ENCODE data around the gene SPPL2C.

Gene SPPL2C

GRCh38 chr17:45844695-45845375, at the start of gene SPPL2C:
SPPL2C (plus strand) TSS chr17:45844881; CDS start chr17:45844907, 26 bp downstream.
- no peak for DNase-seq

- DNase-seq, result no peak
Measured at GRCh38 chr17:45800816-45801215, 43.9 kb upstream of the SPPL2C start.

GRCh38 chr17:45801421-45801820, 43.3 kb upstream of the SPPL2C start:
- DNase-seq, result no peak

- DNase-seq, result no peak
Measured at GRCh38 chr17:45808845-45809244, 35.8 kb upstream of the SPPL2C start.

GRCh38 chr17:45809499-45809898, 35.2 kb upstream of the SPPL2C start:
- no peak for DNase-seq

- DNase-seq, result no peak
Measured at GRCh38 chr17:45812102-45812501, 32.6 kb upstream of the SPPL2C start.

GRCh38 chr17:45813048-45813725, 31.5 kb upstream of the SPPL2C start:
- DNase-seq, result no peak

- DNase-seq, result no peak
Measured at GRCh38 chr17:45814622-45815606, 29.8 kb upstream of the SPPL2C start.

GRCh38 chr17:45815752-45816151, 28.9 kb upstream of the SPPL2C start:
- no peak for DNase-seq

- no peak for DNase-seq
Measured at GRCh38 chr17:45818041-45818440, 26.6 kb upstream of the SPPL2C start.

GRCh38 chr17:45818699-45819098, 26.0 kb upstream of the SPPL2C start:
- no peak for DNase-seq

GRCh38 chr17:45819632-45820031, 25.0 kb upstream of the SPPL2C start:
- DNase-seq, result no peak

- no peak for DNase-seq
Measured at GRCh38 chr17:45820052-45820780, 24.5 kb upstream of the SPPL2C start.

- DNase-seq, result no peak
Measured at GRCh38 chr17:45821147-45821546, 23.5 kb upstream of the SPPL2C start.

- DNase-seq, result peak in 1 of 2 donors; percentile 8
Measured at GRCh38 chr17:45823598-45823997, 21.1 kb upstream of the SPPL2C start.

GRCh38 chr17:45824475-45824874, 20.2 kb upstream of the SPPL2C start:
- no peak for DNase-seq

GRCh38 chr17:45824901-45825492, 19.7 kb upstream of the SPPL2C start:
- DNase-seq, result no peak

- no peak for DNase-seq
Measured at GRCh38 chr17:45825792-45826191, 18.9 kb upstream of the SPPL2C start.

GRCh38 chr17:45826919-45827588, 17.6 kb upstream of the SPPL2C start:
- no peak for DNase-seq

- DNase-seq, result no peak
Measured at GRCh38 chr17:45828171-45828570, 16.5 kb upstream of the SPPL2C start.

GRCh38 chr17:45828582-45829133, 16.0 kb upstream of the SPPL2C start:
- DNase-seq, result no peak
